HL-60 (cell line): Measurements from ENCODE around the gene CHL1.

Source experiments
- DNase-seq, 2 experiments: peaks; one replicate each; pipeline ENCODE4 v3.0.0-alpha.2; 2010 to 2020; ENCODE audit warnings: low read depth in 1 of 2, low spot score in 1 of 2
- H3K27ac ChIP-seq: fragments of 250-450 bp; sonication (Bioruptor Pico); replicated peaks from 2 replicates; pipeline ENCODE4 v1.5.1; 2020; ENCODE audit warnings: mild to moderate bottlenecking, moderate library complexity
- H3K27me3 ChIP-seq: fragments of 250-450 bp; sonication (Bioruptor Pico); 2 replicates; pipeline ENCODE4 v1.5.1; 2021; ENCODE audit warnings: mild to moderate bottlenecking, moderate library complexity; ENCODE audit not compliant: insufficient read depth, poor library complexity, severe bottlenecking
- H3K4me3 ChIP-seq: replicated peaks from 2 replicates; pipeline ENCODE4 v1.5.1; 2011; ENCODE audit warnings: mild to moderate bottlenecking, control low read depth, low read length; ENCODE audit not compliant: insufficient read depth
- GABPA ChIP-seq: IDR thresholded peaks from 2 replicates; pipeline ENCODE4 v1.6.1; 2012; ENCODE audit warnings: low read depth
- POLR2AphosphoS5 ChIP-seq: IDR thresholded peaks from 2 replicates; pipeline ENCODE4 v1.6.1; 2012; ENCODE audit warnings: low read depth
- SPI1 ChIP-seq: IDR thresholded peaks from 2 replicates; pipeline ENCODE4 v1.6.1; 2012; ENCODE audit warnings: low read depth, mild to moderate bottlenecking, borderline replicate concordance
- TF ChIP-seq, protein P1 (sequence below): IDR thresholded peaks from one replicate; pipeline ENCODE4 v1.5.1; 2011; ENCODE audit warnings: low read length, control low read depth, inconsistent platforms; ENCODE audit not compliant: insufficient read depth
- TF ChIP-seq, protein P2 (sequence below): IDR thresholded peaks from 2 replicates; pipeline ENCODE4 v1.6.1; 2012; ENCODE audit warnings: low read depth; ENCODE audit not compliant: insufficient replicate concordance

Gene CHL1

DNA sequence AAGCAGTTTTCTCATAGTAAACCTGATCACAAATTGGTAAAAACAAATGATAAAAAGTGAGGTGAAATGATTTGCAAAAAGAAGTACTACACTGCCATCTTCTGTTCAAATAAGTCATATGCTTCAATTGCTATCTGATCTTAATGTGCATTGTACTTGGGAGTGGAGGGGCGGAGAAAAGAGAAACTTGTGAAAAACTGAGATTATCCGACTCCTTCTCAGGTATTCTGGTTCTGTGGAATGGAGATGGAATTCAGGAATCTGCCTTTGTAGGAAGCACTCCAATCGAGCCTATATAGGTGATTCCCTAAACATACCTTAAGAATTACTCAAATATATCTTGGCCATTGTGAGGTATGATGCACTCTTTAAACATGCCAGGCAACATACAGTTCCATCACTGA lies 180.6 kb downstream of the CHL1 start:
- no peak for DNase-seq
- TF ChIP-seq, protein P1, sequence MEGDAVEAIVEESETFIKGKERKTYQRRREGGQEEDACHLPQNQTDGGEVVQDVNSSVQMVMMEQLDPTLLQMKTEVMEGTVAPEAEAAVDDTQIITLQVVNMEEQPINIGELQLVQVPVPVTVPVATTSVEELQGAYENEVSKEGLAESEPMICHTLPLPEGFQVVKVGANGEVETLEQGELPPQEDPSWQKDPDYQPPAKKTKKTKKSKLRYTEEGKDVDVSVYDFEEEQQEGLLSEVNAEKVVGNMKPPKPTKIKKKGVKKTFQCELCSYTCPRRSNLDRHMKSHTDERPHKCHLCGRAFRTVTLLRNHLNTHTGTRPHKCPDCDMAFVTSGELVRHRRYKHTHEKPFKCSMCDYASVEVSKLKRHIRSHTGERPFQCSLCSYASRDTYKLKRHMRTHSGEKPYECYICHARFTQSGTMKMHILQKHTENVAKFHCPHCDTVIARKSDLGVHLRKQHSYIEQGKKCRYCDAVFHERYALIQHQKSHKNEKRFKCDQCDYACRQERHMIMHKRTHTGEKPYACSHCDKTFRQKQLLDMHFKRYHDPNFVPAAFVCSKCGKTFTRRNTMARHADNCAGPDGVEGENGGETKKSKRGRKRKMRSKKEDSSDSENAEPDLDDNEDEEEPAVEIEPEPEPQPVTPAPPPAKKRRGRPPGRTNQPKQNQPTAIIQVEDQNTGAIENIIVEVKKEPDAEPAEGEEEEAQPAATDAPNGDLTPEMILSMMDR, result no peak
- TF ChIP-seq POLR2AphosphoS5 (no peak), GABPA (no peak), SPI1 (no peak)
- TF ChIP-seq, protein P2, sequence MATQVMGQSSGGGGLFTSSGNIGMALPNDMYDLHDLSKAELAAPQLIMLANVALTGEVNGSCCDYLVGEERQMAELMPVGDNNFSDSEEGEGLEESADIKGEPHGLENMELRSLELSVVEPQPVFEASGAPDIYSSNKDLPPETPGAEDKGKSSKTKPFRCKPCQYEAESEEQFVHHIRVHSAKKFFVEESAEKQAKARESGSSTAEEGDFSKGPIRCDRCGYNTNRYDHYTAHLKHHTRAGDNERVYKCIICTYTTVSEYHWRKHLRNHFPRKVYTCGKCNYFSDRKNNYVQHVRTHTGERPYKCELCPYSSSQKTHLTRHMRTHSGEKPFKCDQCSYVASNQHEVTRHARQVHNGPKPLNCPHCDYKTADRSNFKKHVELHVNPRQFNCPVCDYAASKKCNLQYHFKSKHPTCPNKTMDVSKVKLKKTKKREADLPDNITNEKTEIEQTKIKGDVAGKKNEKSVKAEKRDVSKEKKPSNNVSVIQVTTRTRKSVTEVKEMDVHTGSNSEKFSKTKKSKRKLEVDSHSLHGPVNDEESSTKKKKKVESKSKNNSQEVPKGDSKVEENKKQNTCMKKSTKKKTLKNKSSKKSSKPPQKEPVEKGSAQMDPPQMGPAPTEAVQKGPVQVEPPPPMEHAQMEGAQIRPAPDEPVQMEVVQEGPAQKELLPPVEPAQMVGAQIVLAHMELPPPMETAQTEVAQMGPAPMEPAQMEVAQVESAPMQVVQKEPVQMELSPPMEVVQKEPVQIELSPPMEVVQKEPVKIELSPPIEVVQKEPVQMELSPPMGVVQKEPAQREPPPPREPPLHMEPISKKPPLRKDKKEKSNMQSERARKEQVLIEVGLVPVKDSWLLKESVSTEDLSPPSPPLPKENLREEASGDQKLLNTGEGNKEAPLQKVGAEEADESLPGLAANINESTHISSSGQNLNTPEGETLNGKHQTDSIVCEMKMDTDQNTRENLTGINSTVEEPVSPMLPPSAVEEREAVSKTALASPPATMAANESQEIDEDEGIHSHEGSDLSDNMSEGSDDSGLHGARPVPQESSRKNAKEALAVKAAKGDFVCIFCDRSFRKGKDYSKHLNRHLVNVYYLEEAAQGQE, result no peak
- H3K27me3 ChIP-seq, result no peaks in the 10 kb centered on the region

DNA sequence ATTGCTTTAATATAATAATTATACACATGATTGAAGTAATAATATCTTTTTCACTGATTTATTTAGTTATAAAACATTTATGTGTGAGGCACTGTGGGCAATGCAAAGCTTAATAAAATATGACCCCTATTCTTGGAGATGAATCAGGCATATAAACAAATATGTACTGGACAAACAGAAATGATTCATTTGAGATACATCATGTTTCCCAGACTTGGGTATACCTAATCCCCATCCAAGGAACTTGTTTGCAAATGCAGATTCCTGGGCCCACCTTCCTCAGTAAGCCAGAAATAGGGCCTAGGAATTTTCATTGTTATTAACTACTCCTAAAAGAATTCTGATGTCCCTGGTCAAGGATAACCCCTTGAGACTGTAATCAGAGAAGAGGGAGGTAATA lies 184.2 kb downstream of the CHL1 start:
- no peak overlapping the region for H3K27ac ChIP-seq
- DNase-seq, result no peak
- H3K4me3 ChIP-seq, result no peak overlapping the region
- H3K27me3 ChIP-seq, result no peaks in the 10 kb centered on the region
- TF ChIP-seq, protein P2, result no peak
- TF ChIP-seq POLR2AphosphoS5, result no peak
- TF ChIP-seq GABPA, result no peak
- no peak for TF ChIP-seq SPI1
- TF ChIP-seq, protein P1, result no peak

More for the DNA sequence above, 180.6 kb downstream of the CHL1 start:
- Histone ChIP-seq H3K27ac (no peak overlapping the region), H3K4me3 (no peak overlapping the region)

DNA sequence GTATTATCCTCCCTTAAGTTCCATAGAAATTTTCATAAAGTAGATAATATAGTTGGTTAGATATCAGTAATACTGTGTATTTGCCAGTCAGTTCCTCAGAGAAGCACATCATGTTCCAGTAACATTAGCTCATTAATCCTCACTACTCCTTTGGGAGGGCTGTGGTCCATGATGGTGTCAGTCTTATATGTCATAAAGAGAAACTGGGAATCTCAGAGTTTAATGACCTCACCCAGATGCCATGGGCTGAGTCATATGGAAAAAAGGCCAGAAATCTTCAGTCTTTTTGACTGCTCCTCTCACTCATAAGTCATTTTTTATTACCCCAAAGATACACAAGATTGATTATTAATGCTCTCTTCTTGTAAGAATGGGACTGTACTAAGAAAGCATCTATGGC lies 188.6 kb downstream of the CHL1 start:
- Histone ChIP-seq H3K27ac (no peak overlapping the region), H3K27me3 (no peaks in the 10 kb centered on the region), H3K4me3 (no peak overlapping the region)
- TF ChIP-seq, protein P1, result no peak
- TF ChIP-seq, protein P2, result no peak
- no peak for DNase-seq
